ENCODE measurements around the gene TUT1.
"Not testable (repeated sequence)": the region's sequence is repeated elsewhere in the genome, so short reads cannot be mapped to it uniquely, and the experiment has no call there.

TUT1 gene

GRCh38 chr11:62593434-62594044 is 2.2 kb upstream of the TUT1 start:
- H3K27ac ChIP-seq: no peak overlapping the region
- no peak overlapping the region for H3K9ac ChIP-seq
- peaks cover 39% of the 10 kb centered on the region for H3K4me1 ChIP-seq (ENCODE audit: low read depth, poor library complexity, severe bottlenecking)
- H2AFZ ChIP-seq (ENCODE audit: low read depth): no peak overlapping the region
- peaks cover 34% of the 10 kb centered on the region for H3K79me2 ChIP-seq (ENCODE audit: insufficient read depth, low read depth)
- H3K27me3 ChIP-seq (ENCODE audit: insufficient read depth, low read depth): no peaks in the 10 kb centered on the region
- H4K20me1 ChIP-seq (ENCODE audit: insufficient read depth): no peaks in the 10 kb centered on the region
- TF ChIP-seq, protein P1, sequence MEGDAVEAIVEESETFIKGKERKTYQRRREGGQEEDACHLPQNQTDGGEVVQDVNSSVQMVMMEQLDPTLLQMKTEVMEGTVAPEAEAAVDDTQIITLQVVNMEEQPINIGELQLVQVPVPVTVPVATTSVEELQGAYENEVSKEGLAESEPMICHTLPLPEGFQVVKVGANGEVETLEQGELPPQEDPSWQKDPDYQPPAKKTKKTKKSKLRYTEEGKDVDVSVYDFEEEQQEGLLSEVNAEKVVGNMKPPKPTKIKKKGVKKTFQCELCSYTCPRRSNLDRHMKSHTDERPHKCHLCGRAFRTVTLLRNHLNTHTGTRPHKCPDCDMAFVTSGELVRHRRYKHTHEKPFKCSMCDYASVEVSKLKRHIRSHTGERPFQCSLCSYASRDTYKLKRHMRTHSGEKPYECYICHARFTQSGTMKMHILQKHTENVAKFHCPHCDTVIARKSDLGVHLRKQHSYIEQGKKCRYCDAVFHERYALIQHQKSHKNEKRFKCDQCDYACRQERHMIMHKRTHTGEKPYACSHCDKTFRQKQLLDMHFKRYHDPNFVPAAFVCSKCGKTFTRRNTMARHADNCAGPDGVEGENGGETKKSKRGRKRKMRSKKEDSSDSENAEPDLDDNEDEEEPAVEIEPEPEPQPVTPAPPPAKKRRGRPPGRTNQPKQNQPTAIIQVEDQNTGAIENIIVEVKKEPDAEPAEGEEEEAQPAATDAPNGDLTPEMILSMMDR (conservative IDR thresholded peaks at IDR 0.05; ENCODE audit: low read depth, low read length): peak; percentile 69
- H3K4me2 ChIP-seq: no peak overlapping the region; the same call in 1 of the 2 replicates
- peaks cover 14% of the 10 kb centered on the region; the same call in 1 of the 2 replicates for H3K36me3 ChIP-seq (ENCODE audit: insufficient read depth)
- no peak overlapping the region for H3K4me3 ChIP-seq (IDR thresholded peaks at IDR 0.05; ENCODE audit: insufficient read depth, low read depth, low read length)

GRCh38 chr11:62592989-62593421 is 1.7 kb upstream of the TUT1 start:
- H3K4me1 ChIP-seq (ENCODE audit: low read depth, poor library complexity, severe bottlenecking): peaks cover 35% of the 10 kb centered on the region
- peak overlapping the region; percentile 93 for H3K27ac ChIP-seq
- peaks cover 29% of the 10 kb centered on the region for H3K79me2 ChIP-seq (ENCODE audit: insufficient read depth, low read depth)

DNA sequence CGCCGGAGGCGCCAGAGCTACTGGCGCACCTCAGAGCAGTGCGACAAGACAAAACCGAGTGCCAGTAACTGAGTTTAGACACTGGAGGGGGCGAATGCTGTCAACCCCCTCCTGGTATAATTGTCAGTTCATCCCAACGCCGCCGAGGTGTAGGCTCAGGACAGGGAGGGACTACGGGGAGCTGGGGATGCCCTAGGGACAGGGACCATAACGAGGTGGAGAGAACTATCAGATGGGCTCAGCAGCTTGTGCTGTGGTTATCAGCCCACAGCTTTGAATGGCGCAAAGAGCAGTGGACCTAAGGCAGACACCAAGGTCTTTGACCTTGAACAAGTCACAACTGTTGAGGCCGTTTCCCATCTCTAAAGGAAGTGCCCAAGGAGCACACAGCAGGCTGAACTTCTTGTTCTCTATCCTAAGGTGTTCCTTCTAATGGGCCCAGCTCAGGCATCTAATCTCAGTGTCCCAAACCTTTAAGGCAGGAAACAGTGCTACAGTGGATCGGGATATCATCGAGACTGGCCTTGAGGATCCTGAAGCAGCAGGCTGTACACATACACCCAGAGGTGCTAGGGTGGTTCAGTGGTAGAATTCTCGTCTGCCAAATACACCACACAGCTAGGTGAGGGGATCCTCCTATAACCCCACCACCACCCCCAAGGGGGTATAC is 958 bp upstream of the TUT1 start:
- TF ChIP-seq, protein P1 (conservative IDR thresholded peaks at IDR 0.05; ENCODE audit: low read depth, low read length): no peak
- peak overlapping the region; percentile 55 for H2AFZ ChIP-seq (ENCODE audit: low read depth)
- H3K27me3 ChIP-seq (ENCODE audit: insufficient read depth, low read depth): no peaks in the 10 kb centered on the region
- H3K4me1 ChIP-seq (ENCODE audit: low read depth, poor library complexity, severe bottlenecking): peaks cover 35% of the 10 kb centered on the region
- peaks cover 14% of the 10 kb centered on the region; the same call in 1 of the 2 replicates for H3K36me3 ChIP-seq (ENCODE audit: insufficient read depth)
- peak overlapping the region; percentile 87 for H3K9ac ChIP-seq
- no peaks in the 10 kb centered on the region for H4K20me1 ChIP-seq (ENCODE audit: insufficient read depth)
- peak overlapping the region; percentile 85 for H3K4me2 ChIP-seq
- H3K79me2 ChIP-seq (ENCODE audit: insufficient read depth, low read depth): peaks cover 21% of the 10 kb centered on the region
- H3K4me3 ChIP-seq (IDR thresholded peaks at IDR 0.05; ENCODE audit: insufficient read depth, low read depth, low read length): no peak overlapping the region
- H3K27ac ChIP-seq: peak overlapping the region; percentile 93

More at GRCh38 chr11:62592989-62593421, 1.7 kb upstream of the TUT1 start:
- H3K36me3 ChIP-seq (ENCODE audit: insufficient read depth): peaks cover 14% of the 10 kb centered on the region; the same call in 1 of the 2 replicates
- no peak overlapping the region for H2AFZ ChIP-seq (ENCODE audit: low read depth)
- peak overlapping the region; percentile 85 for H3K4me2 ChIP-seq
- H4K20me1 ChIP-seq (ENCODE audit: insufficient read depth): no peaks in the 10 kb centered on the region
- no peak overlapping the region for H3K4me3 ChIP-seq (IDR thresholded peaks at IDR 0.05; ENCODE audit: insufficient read depth, low read depth, low read length)
- no peaks in the 10 kb centered on the region for H3K27me3 ChIP-seq (ENCODE audit: insufficient read depth, low read depth)
- no peak overlapping the region for H3K9ac ChIP-seq
- TF ChIP-seq, protein P1 (conservative IDR thresholded peaks at IDR 0.05; ENCODE audit: low read depth, low read length): no peak

DNA sequence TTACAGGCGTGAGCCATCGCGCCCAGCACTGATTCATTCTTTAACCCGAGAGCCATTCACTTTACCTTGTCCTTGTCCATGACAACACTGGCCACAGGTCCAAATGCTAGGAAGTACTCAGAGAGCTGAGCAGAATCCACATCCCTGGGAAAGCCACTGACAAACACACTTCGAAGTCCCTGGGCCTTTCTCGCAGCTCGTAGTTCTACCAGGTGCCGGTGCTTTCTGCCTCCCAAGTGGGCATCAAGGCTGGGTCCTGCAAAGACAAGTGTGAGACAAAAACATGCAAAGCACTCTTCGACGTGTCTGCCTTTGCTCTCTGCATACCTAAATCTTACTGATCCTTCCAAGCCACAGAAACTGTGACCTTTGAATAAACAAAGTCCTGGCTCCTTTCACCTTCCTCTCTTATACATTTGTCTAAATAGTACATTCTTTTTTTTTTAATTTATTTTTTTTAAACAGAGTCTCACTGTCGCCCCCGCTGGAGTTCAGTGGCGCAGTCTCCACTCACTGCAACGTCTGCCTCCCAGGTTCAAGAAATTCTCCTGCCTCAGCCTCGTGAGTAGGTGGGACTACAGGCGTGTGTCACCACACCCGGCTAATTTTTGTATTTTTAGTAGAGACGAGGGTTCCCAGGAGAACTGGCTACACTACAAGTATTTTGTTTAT is 2.2 kb downstream of the TUT1 start:
- Histone ChIP-seq H3K36me3 (ENCODE audit: insufficient read depth) (no peaks in the 10 kb centered on the region), H3K4me2 (no peak overlapping the region), H4K20me1 (ENCODE audit: insufficient read depth) (no peaks in the 10 kb centered on the region), H3K27ac (peak overlapping the region; percentile 17; the same call in 1 of the 2 replicates), H3K9ac (no peak overlapping the region), H3K4me3 (IDR thresholded peaks at IDR 0.05; ENCODE audit: insufficient read depth, low read depth, low read length) (no peak overlapping the region), H2AFZ (ENCODE audit: low read depth) (no peak overlapping the region), H3K79me2 (ENCODE audit: insufficient read depth, low read depth) (peaks cover 20% of the 10 kb centered on the region), H3K27me3 (ENCODE audit: insufficient read depth, low read depth) (no peaks in the 10 kb centered on the region), H3K4me1 (ENCODE audit: low read depth, poor library complexity, severe bottlenecking) (peaks cover 35% of the 10 kb centered on the region)
- TF ChIP-seq, protein P1 (conservative IDR thresholded peaks at IDR 0.05; ENCODE audit: low read depth, low read length): peak; percentile 53; the same call in 1 of the 2 replicates

GRCh38 chr11:62585356-62585755 is 6.0 kb downstream of the TUT1 start:
- H3K36me3 ChIP-seq (ENCODE audit: insufficient read depth); H3K27me3 ChIP-seq (ENCODE audit: insufficient read depth, low read depth); H3K4me3 ChIP-seq (IDR thresholded peaks at IDR 0.05; ENCODE audit: insufficient read depth, low read depth, low read length); H3K27ac ChIP-seq; H3K4me2 ChIP-seq; H4K20me1 ChIP-seq (ENCODE audit: insufficient read depth); H2AFZ ChIP-seq (ENCODE audit: low read depth); H3K9ac ChIP-seq: not testable (repeated sequence)
- Histone ChIP-seq H3K79me2 (ENCODE audit: insufficient read depth, low read depth) (peaks cover 11% of the 10 kb centered on the region), H3K4me1 (ENCODE audit: low read depth, poor library complexity, severe bottlenecking) (peaks cover 13% of the 10 kb centered on the region)

DNA sequence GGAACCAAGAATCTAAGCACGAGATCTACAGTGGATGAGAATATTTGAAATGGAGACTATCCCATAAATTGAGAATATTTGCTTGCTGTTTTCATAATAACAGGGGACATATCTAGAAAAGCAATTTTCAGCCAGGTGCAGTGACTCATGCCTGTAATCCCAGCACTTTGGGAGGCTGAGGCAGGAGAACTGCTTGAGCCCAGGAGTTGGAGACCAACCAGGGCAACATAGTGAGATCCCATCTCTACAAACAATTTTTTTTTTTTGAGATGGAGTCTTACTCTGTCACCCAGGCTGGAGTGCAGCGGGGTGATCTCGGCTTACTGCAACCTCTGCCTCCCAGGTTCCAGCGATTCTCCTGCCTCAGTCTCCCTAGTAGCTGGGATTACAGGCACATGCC is 9.6 kb downstream of the TUT1 start:
- not testable (repeated sequence) for H3K36me3 ChIP-seq (ENCODE audit: insufficient read depth); H3K4me2 ChIP-seq; H2AFZ ChIP-seq (ENCODE audit: low read depth); H4K20me1 ChIP-seq (ENCODE audit: insufficient read depth); H3K27ac ChIP-seq; H3K27me3 ChIP-seq (ENCODE audit: insufficient read depth, low read depth); H3K4me3 ChIP-seq (IDR thresholded peaks at IDR 0.05; ENCODE audit: insufficient read depth, low read depth, low read length); H3K9ac ChIP-seq; H3K4me1 ChIP-seq (ENCODE audit: low read depth, poor library complexity, severe bottlenecking); H3K79me2 ChIP-seq (ENCODE audit: insufficient read depth, low read depth)

All from KMS-11 (cell line).